GM12878 (cell line): ENCODE data around the gene KIF3A.

Experiments used
- CHD1 ChIP-seq: IDR thresholded peaks from 2 replicates; pipeline ENCODE4 v1.6.1; 2012; ENCODE audit warnings: low read depth, low read length, improper control_type of control experiment
- HDAC2 ChIP-seq: fragments of 200-600 bp; sonication (generic); IDR thresholded peaks from 2 replicates; pipeline ENCODE4 v1.6.1; 2017
- POLR2A ChIP-seq: IDR thresholded peaks from 2 replicates; pipeline ENCODE4 v1.6.1; 2011; ENCODE audit warnings: low read depth, mild to moderate bottlenecking, low read length
- POLR2AphosphoS5 ChIP-seq: IDR thresholded peaks from 2 replicates; pipeline ENCODE4 v1.6.1; 2011; ENCODE audit warnings: mild to moderate bottlenecking, low read length, inconsistent platforms
- RAD21 ChIP-seq: IDR thresholded peaks from 2 replicates; pipeline ENCODE4 v1.6.1; 2011; ENCODE audit warnings: mild to moderate bottlenecking, low read depth, low read length, moderate library complexity; ENCODE audit not compliant: insufficient read depth
- REST ChIP-seq: IDR thresholded peaks from 2 replicates; pipeline ENCODE4 v1.6.1; 2012; ENCODE audit warnings: mild to moderate bottlenecking, low read depth, low read length
- YY1 ChIP-seq: IDR thresholded peaks from 2 replicates; pipeline ENCODE4 v1.6.1; 2011; ENCODE audit warnings: low read depth, mild to moderate bottlenecking, low read length
- TF ChIP-seq, protein P1 (sequence below), 3 experiments: IDR thresholded peaks in 2 of 3; conservative IDR thresholded peaks in 1 of 3; 2 replicates each; pipeline ENCODE4 v1.5.1; 2011; ENCODE audit warnings: low read depth in 3 of 3, low read length in 3 of 3, mild to moderate bottlenecking in 3 of 3, control low read depth in 2 of 3, moderate library complexity in 2 of 3, inconsistent platforms in 1 of 3, mixed read lengths in 1 of 3; ENCODE audit not compliant: control insufficient read depth in 2 of 3, insufficient read depth in 1 of 3; ENCODE audit errors: extremely low read depth in 1 of 3
- TF ChIP-seq, protein P2 (sequence below): fragments of 450-650 bp; formaldehyde crosslinking; IDR thresholded peaks from 2 replicates; pipeline ENCODE4 v1.4.0; 2020; ENCODE audit warnings: mild to moderate bottlenecking, moderate library complexity

DNA sequence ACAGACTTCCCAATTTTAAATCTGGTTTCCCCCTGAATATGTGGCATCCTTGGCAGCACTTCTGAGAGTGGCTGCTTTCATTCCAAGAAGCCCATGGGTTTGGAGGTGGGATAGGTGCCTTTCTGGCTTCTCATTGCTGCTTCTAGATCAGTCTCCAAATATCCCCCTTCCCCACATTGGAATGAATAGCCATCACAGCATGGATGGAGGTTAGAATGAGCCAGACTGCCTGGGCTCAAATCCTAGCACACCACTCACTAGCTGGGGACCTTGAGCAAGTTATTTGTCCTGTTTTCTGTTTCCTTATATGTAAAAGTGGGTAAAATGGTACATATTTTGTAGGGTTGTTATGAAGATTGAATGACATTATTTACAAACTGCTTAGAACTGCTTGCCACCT is 93.2 kb downstream of the KIF3A start:
- no peak for TF ChIP-seq HDAC2
- TF ChIP-seq, protein P1, sequence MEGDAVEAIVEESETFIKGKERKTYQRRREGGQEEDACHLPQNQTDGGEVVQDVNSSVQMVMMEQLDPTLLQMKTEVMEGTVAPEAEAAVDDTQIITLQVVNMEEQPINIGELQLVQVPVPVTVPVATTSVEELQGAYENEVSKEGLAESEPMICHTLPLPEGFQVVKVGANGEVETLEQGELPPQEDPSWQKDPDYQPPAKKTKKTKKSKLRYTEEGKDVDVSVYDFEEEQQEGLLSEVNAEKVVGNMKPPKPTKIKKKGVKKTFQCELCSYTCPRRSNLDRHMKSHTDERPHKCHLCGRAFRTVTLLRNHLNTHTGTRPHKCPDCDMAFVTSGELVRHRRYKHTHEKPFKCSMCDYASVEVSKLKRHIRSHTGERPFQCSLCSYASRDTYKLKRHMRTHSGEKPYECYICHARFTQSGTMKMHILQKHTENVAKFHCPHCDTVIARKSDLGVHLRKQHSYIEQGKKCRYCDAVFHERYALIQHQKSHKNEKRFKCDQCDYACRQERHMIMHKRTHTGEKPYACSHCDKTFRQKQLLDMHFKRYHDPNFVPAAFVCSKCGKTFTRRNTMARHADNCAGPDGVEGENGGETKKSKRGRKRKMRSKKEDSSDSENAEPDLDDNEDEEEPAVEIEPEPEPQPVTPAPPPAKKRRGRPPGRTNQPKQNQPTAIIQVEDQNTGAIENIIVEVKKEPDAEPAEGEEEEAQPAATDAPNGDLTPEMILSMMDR (IDR thresholded peaks at IDR 0.05 in 2 of 3, conservative IDR thresholded peaks at IDR 0.05 in 1 of 3; ENCODE audit: control insufficient read depth in 2 of 3, extremely low read depth in 1 of 3, insufficient read depth in 1 of 3, low read depth in 3 of 3, low read length in 3 of 3) = no peak
- no peak for TF ChIP-seq RAD21
- TF ChIP-seq CHD1 = no peak
- TF ChIP-seq POLR2AphosphoS5 = no peak
- TF ChIP-seq YY1 = no peak
- TF ChIP-seq, protein P2, sequence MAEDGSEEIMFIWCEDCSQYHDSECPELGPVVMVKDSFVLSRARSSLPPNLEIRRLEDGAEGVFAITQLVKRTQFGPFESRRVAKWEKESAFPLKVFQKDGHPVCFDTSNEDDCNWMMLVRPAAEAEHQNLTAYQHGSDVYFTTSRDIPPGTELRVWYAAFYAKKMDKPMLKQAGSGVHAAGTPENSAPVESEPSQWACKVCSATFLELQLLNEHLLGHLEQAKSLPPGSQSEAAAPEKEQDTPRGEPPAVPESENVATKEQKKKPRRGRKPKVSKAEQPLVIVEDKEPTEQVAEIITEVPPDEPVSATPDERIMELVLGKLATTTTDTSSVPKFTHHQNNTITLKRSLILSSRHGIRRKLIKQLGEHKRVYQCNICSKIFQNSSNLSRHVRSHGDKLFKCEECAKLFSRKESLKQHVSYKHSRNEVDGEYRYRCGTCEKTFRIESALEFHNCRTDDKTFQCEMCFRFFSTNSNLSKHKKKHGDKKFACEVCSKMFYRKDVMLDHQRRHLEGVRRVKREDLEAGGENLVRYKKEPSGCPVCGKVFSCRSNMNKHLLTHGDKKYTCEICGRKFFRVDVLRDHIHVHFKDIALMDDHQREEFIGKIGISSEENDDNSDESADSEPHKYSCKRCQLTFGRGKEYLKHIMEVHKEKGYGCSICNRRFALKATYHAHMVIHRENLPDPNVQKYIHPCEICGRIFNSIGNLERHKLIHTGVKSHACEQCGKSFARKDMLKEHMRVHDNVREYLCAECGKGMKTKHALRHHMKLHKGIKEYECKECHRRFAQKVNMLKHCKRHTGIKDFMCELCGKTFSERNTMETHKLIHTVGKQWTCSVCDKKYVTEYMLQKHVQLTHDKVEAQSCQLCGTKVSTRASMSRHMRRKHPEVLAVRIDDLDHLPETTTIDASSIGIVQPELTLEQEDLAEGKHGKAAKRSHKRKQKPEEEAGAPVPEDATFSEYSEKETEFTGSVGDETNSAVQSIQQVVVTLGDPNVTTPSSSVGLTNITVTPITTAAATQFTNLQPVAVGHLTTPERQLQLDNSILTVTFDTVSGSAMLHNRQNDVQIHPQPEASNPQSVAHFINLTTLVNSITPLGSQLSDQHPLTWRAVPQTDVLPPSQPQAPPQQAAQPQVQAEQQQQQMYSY (CRISPR knock-in tag) = no peak
- no peak for TF ChIP-seq REST
- no peak for TF ChIP-seq POLR2A
